Activated CD4-positive, CD25-positive, alpha-beta regulatory T cell (primary cell): ENCODE data around the gene AAMP.

Experiments used
- DNase-seq, 4 experiments: peaks; one replicate each; lab custom pipeline; 2025; lab: John Stamatoyannopoulos, UW

AAMP gene

GRCh38 chr2:218294430-218295022 is 24.6 kb upstream of the AAMP start:
- DNase-seq, result no peak

GRCh38 chr2:218293715-218294429 is 23.9 kb upstream of the AAMP start:
- no peak for DNase-seq

- DNase-seq, result peak; percentile 50 to 73 (median 54)
Observed at GRCh38 chr2:218292048-218293014, 22.4 kb upstream of the AAMP start, which contains the start of gene TMBIM1. Gene TMBIM1 (minus strand): TSS chr2:218292503. CDS start chr2:218282141, 10,362 bp downstream.

- no peak for DNase-seq
Observed at GRCh38 chr2:218291318-218292047, 21.5 kb upstream of the AAMP start.

- no peak for DNase-seq
Observed at GRCh38 chr2:218290316-218291261, 20.7 kb upstream of the AAMP start.

- DNase-seq, result no peak
Observed at GRCh38 chr2:218289639-218290315, 19.8 kb upstream of the AAMP start.

- peak in 3 of 4 experiments; percentile 30 to 35 (median 32) for DNase-seq
Observed at GRCh38 chr2:218286570-218287459, 16.9 kb upstream of the AAMP start.

- no peak for DNase-seq
Observed at GRCh38 chr2:218285604-218286003, 15.7 kb upstream of the AAMP start.

GRCh38 chr2:218284106-218284811 is 14.3 kb upstream of the AAMP start:
- peak in 3 of 4 experiments; percentile 16 to 30 (median 26) for DNase-seq

- no peak for DNase-seq
Observed at GRCh38 chr2:218282173-218282991, 12.4 kb upstream of the AAMP start.

GRCh38 chr2:218281449-218281848 is 11.5 kb upstream of the AAMP start:
- DNase-seq, result no peak

- DNase-seq, result no peak
Observed at GRCh38 chr2:218280260-218280870, 10.4 kb upstream of the AAMP start.

- no peak for DNase-seq
Observed at GRCh38 chr2:218278531-218279360, 8.8 kb upstream of the AAMP start.

GRCh38 chr2:218277921-218278320 is 8.0 kb upstream of the AAMP start:
- no peak for DNase-seq

- DNase-seq, result no peak
Observed at GRCh38 chr2:218276986-218277755, 7.2 kb upstream of the AAMP start.
